Right renal pelvis (tissue), 4 donors: ENCODE results near the gene ZBTB7B. TPM values are rescaled to one million over a fixed set of nuclear protein-coding genes. Genes with fewer than 3 reads are reported as not detected.

Experiments
- DNase-seq, 4 donors: peaks; one replicate each; pipeline ENCODE4 v3.0.0-alpha.2; 2013; ENCODE audit warnings: low read depth in 4 of 4, low spot score in 3 of 4, missing footprints in 1 of 4
- polyA plus RNA-seq, 4 donors: library from polyadenylated mRNA; unstranded; fragments of 120-200 nt; gene quantifications; one replicate each; pipeline ENCODE4 v1.2.1, GENCODE V29; 2013; ENCODE audit not compliant: insufficient read length in 4 of 4

Gene ZBTB7B
- polyA plus RNA-seq, 4 donors, result 13.0 to 17.4 (median 14.4) TPM

- no peak for DNase-seq
These were observed 30.9 kb downstream of the ZBTB7B start, which contains the start of the genes DCST1 and DCST2 for GRCh38 chr1:155033524-155033923. Gene DCST1, plus strand, starts transcription at chr1:155033824. Its CDS starts 213 bp downstream, at chr1:155034037. Gene DCST2, minus strand, starts transcription at chr1:155033781. Its CDS starts 80 bp downstream, at chr1:155033701.

GRCh38 chr1:155034318-155035208, 32.0 kb downstream of the ZBTB7B start:
- no peak for DNase-seq

GRCh38 chr1:155035936-155036335, 33.3 kb downstream of the ZBTB7B start:
- no peak for DNase-seq

GRCh38 chr1:155037043-155037442, 34.4 kb downstream of the ZBTB7B start:
- no peak for DNase-seq

GRCh38 chr1:155037851-155038441, 35.3 kb downstream of the ZBTB7B start:
- no peak for DNase-seq

GRCh38 chr1:155038602-155039307, 36.2 kb downstream of the ZBTB7B start:
- no peak for DNase-seq

GRCh38 chr1:155039308-155039669, 36.7 kb downstream of the ZBTB7B start:
- no peak for DNase-seq

- DNase-seq, result no peak
These were observed 37.9 kb downstream of the ZBTB7B start for GRCh38 chr1:155040358-155041093.

GRCh38 chr1:155042789-155043188, 40.2 kb downstream of the ZBTB7B start:
- DNase-seq, result no peak

GRCh38 chr1:155043301-155043702, 40.7 kb downstream of the ZBTB7B start:
- DNase-seq, result no peak

GRCh38 chr1:155043793-155044192, 41.2 kb downstream of the ZBTB7B start:
- DNase-seq, result no peak

GRCh38 chr1:155044365-155044764, 41.8 kb downstream of the ZBTB7B start:
- no peak for DNase-seq

GRCh38 chr1:155044812-155045657, 42.4 kb downstream of the ZBTB7B start:
- DNase-seq, result no peak

- no peak for DNase-seq
These were observed 46.1 kb downstream of the ZBTB7B start for GRCh38 chr1:155048449-155049334.

GRCh38 chr1:155049651-155050559, 47.3 kb downstream of the ZBTB7B start:
- DNase-seq, result no peak

GRCh38 chr1:155050560-155051341, 48.1 kb downstream of the ZBTB7B start, which contains the start of gene ADAM15:
Gene ADAM15, plus strand, starts transcription at chr1:155051316. Its CDS starts 71 bp downstream, at chr1:155051387.
- DNase-seq, result peak in 1 of 4 donors; percentile 54

GRCh38 chr1:155051342-155051776, 48.8 kb downstream of the ZBTB7B start:
- no peak for DNase-seq
